HCT116 (cell line): Measurements from ENCODE around the gene SKA1. TPM values are rescaled to one million over a fixed set of nuclear protein-coding genes. Genes with fewer than 3 reads are reported as not detected.

Experiments used
- ATAC-seq: fragments of 200-7000 bp; cut with Tn5 transposase; 2 replicates; pipeline ENCODE4 v1.9.1; 2020; ENCODE audit warnings: mild to moderate bottlenecking, moderate library complexity
- BruUV-seq: library from RNA; stranded (reverse); fragments of 400-500 nt; replicated peaks from 2 replicates; lab custom pipeline; 2021; lab: Mats Ljungman, UMichigan
- CTCF ChIA-PET: fragments of 300-600 bp; sonication (Branson Sonifier 250); formaldehyde crosslinking; loops from one replicate; lab custom pipeline; 2021; ENCODE audit warnings: antibody characterized with exemption; lab: Charles Lee
- POLR2A ChIA-PET: fragments of 300-600, 350-600 bp; sonication (Branson Sonifier 250); formaldehyde crosslinking; loops from one replicate; lab custom pipeline; 2021; ENCODE audit warnings: antibody characterized with exemption; lab: Charles Lee
- RAD21 ChIA-PET, 2 experiments: fragments of 300-600 bp; sonication (Branson Sonifier 250); formaldehyde crosslinking; loops; one replicate each; lab custom pipeline; 2023; ENCODE audit warnings: low total read pairs in 2 of 2; ENCODE audit not compliant: uncharacterized antibody in 2 of 2, unreplicated experiment in 2 of 2, low non-redundant PET in 1 of 2; lab: Charles Lee
- DNase-seq: peaks from one replicate; pipeline ENCODE4 v3.0.0-alpha.2; 2010; ENCODE audit warnings: low read depth, low spot score
- H2AFZ ChIP-seq: fragments of 200-600 bp; shearing (Covaris generic), sonication (generic); 2 replicates; pipeline ENCODE4 v1.6.1; 2017; ENCODE audit warnings: low read depth, mixed run types, mixed read lengths, antibody characterized with exemption, low read length; ENCODE audit not compliant: poor library complexity, severe bottlenecking
- H3K27ac ChIP-seq: 2 replicates; pipeline ENCODE4 v1.5.1; 2012; ENCODE audit warnings: low read depth, low read length
- H3K27me3 ChIP-seq: fragments of 200-600 bp; sonication (generic); 2 replicates; pipeline ENCODE4 v1.6.1; 2016; ENCODE audit warnings: mixed run types, low read length, mixed read lengths; ENCODE audit not compliant: insufficient read depth
- H3K36me3 ChIP-seq, 2 experiments: fragments of 200-500 bp in 1 of 2; fragments of 200-600 bp in 1 of 2; sonication (Bioruptor generic) in 1 of 2; sonication (generic) in 1 of 2; 2 replicates each; pipeline versions ENCODE4 v1.5.1 to v1.6.1; 2014 to 2016; ENCODE audit warnings: low read length in 2 of 2, inconsistent platforms in 1 of 2, mixed read lengths in 1 of 2, mixed run types in 1 of 2; ENCODE audit not compliant: insufficient read depth in 2 of 2, control insufficient read depth in 1 of 2
- H3K4me1 ChIP-seq, 2 experiments: fragments of 200-600 bp in 1 of 2; sonication (generic) in 1 of 2; 2 replicates each; pipeline versions ENCODE4 v1.5.1 to v1.6.1; 2012 to 2017; ENCODE audit warnings: low read length in 2 of 2, inconsistent platforms in 1 of 2, mild to moderate bottlenecking in 1 of 2, mixed read lengths in 1 of 2, mixed run types in 1 of 2, moderate library complexity in 1 of 2; ENCODE audit not compliant: insufficient read depth in 2 of 2, control insufficient read depth in 1 of 2
- H3K4me2 ChIP-seq: fragments of 200-600 bp; sonication (generic); 2 replicates; pipeline ENCODE4 v1.6.1; 2017; ENCODE audit warnings: mixed run types, low read length, mixed read lengths
- H3K4me3 ChIP-seq, 2 experiments: fragments of 200-600 bp in 1 of 2; sonication (generic) in 1 of 2; replicated peaks in 1 of 2; 2 replicates each; pipeline ENCODE4 v1.5.1; 2011 to 2016; ENCODE audit warnings: low read length in 2 of 2, control low read depth in 1 of 2, low read depth in 1 of 2, mild to moderate bottlenecking in 1 of 2, mixed read lengths in 1 of 2, mixed run types in 1 of 2
- H3K79me2 ChIP-seq: fragments of 200-600 bp; sonication (generic); 2 replicates; pipeline ENCODE4 v1.6.1; 2017; ENCODE audit warnings: mild to moderate bottlenecking, mixed run types, low read length, moderate library complexity, mixed read lengths; ENCODE audit not compliant: insufficient read depth
- H3K9ac ChIP-seq: fragments of 200-600 bp; sonication (generic); 2 replicates; pipeline ENCODE4 v1.6.1; 2016; ENCODE audit warnings: low read length, mixed read lengths
- H3K9me2 ChIP-seq: fragments of 200-600 bp; sonication (generic), shearing (Covaris generic); 2 replicates; pipeline ENCODE4 v1.6.1; 2017; ENCODE audit warnings: mixed run types, mild to moderate bottlenecking, moderate library complexity; ENCODE audit not compliant: insufficient read depth
- H3K9me3 ChIP-seq, 2 experiments: fragments of 200-500 bp in 1 of 2; fragments of 200-600 bp in 1 of 2; sonication (Bioruptor generic) in 1 of 2; sonication (generic) in 1 of 2; 2 replicates each; pipeline ENCODE4 v1.6.1; 2014 to 2017; ENCODE audit warnings: low read length in 2 of 2, mixed read lengths in 2 of 2, inconsistent platforms in 1 of 2, low read depth in 1 of 2, mild to moderate bottlenecking in 1 of 2, mixed run types in 1 of 2, moderate library complexity in 1 of 2; ENCODE audit not compliant: control insufficient read depth in 1 of 2, insufficient read depth in 1 of 2
- H4K20me1 ChIP-seq: fragments of 200-600 bp; sonication (generic), shearing (Covaris generic); 2 replicates; pipeline ENCODE4 v1.6.1; 2017; ENCODE audit warnings: mixed run types, mild to moderate bottlenecking, moderate library complexity; ENCODE audit not compliant: insufficient read depth
- ELF1 ChIP-seq: IDR thresholded peaks from 2 replicates; pipeline ENCODE4 v1.6.1; 2012; ENCODE audit warnings: low read depth, borderline replicate concordance
- EZH2phosphoT487 ChIP-seq: fragments of 200-600 bp; IDR thresholded peaks from 2 replicates; pipeline ENCODE4 v1.6.1; 2018; ENCODE audit warnings: antibody characterized with exemption, borderline replicate concordance
- POLR2A ChIP-seq: IDR thresholded peaks from 2 replicates; pipeline ENCODE4 v1.7.0; 2011; ENCODE audit warnings: borderline replicate concordance; ENCODE audit not compliant: insufficient read depth, insufficient read length; ENCODE audit errors: extremely low read depth
- SRF ChIP-seq: IDR thresholded peaks from 2 replicates; pipeline ENCODE4 v1.6.1; 2012; ENCODE audit warnings: low read depth
- TCF7L2 ChIP-seq: IDR thresholded peaks from 2 replicates; pipeline ENCODE4 v1.7.0; 2011; ENCODE audit warnings: borderline replicate concordance, inconsistent platforms; ENCODE audit not compliant: insufficient read depth, insufficient read length; ENCODE audit errors: extremely low read depth
- ZFX ChIP-seq: fragments of 450-650 bp; IDR thresholded peaks from 2 replicates; pipeline ENCODE4 v1.6.1; 2017
- ZNF274 ChIP-seq: fragments of 200-500 bp; sonication (Bioruptor generic); IDR thresholded peaks from 2 replicates; pipeline ENCODE4 v1.6.1; 2014; ENCODE audit warnings: mild to moderate bottlenecking, low read depth, low read length, inconsistent platforms
- intact Hi-C: fragments of 100-400 bp; cut with micrococcal nuclease; formaldehyde crosslinking; loops from 2 replicates; pipeline ENCODE4 v1.10.0; 2022
- total RNA-seq: library from RNA; stranded (reverse); gene quantifications from one replicate; pipeline ENCODE4 v1.2.1, GENCODE V29; 2021; ENCODE audit not compliant: unreplicated experiment
- TF ChIP-seq, protein P1 (sequence below): IDR thresholded peaks from 2 replicates; pipeline ENCODE4 v1.6.1; 2012
- TF ChIP-seq, protein P2 (sequence below), 3 experiments: fragments of 200-600 bp in 1 of 3; sonication (generic) in 1 of 3; IDR thresholded peaks in 2 of 3; conservative IDR thresholded peaks in 1 of 3; 2 replicates each; pipeline ENCODE4 v1.5.1; 2012 to 2017; ENCODE audit warnings: low read depth in 2 of 3, low read length in 2 of 3, antibody characterized with exemption in 1 of 3, borderline replicate concordance in 1 of 3, control low read depth in 1 of 3, mild to moderate bottlenecking in 1 of 3, mixed read lengths in 1 of 3, mixed run types in 1 of 3, moderate library complexity in 1 of 3; ENCODE audit not compliant: insufficient read depth in 1 of 3
- TF ChIP-seq, protein P3 (sequence below): IDR thresholded peaks from 2 replicates; pipeline ENCODE4 v1.6.1; 2012
- TF ChIP-seq, protein P4 (sequence below): IDR thresholded peaks from 2 replicates; pipeline ENCODE4 v1.6.1; 2012; ENCODE audit warnings: low read depth

SKA1 gene
- total RNA-seq, 1 experiment from 2014 or later: 34.5 TPM

DNA sequence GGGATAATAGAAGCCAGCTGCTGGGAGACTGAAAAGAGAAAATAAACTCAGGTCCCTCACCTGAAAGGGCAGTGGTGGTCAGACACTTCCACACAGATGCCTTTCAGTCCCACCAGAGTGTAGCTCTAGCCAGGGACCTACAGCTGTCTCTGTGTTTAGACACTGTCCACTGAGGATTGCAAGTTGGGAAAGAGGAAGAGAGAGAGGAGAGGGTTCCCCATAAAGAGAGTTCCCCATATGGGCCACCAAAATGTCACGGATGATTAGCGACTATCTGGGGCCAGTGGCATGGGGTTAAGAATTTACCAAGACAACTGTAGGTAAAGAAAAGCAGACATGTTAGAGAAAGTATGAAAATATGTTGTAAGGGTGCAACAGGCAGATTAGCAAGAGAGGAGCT, 36.7 kb upstream of the SKA1 start:
- H3K79me2 ChIP-seq: no peaks in the 10 kb centered on the region
- CTCF ChIA-PET: no interaction called here
- H3K4me1 ChIP-seq: no peaks in the 10 kb centered on the region
- POLR2A ChIA-PET: no interaction called here
- no peak overlapping the region for H2AFZ ChIP-seq
- H3K9ac ChIP-seq: no peak overlapping the region
- no peak for ATAC-seq
- no peaks in the 10 kb centered on the region for H4K20me1 ChIP-seq
- intact Hi-C loops: no loop called here
- no peak overlapping the region for H3K4me2 ChIP-seq
- no peaks in the 10 kb centered on the region for H3K9me2 ChIP-seq
- RAD21 ChIA-PET: no interaction called here
- H3K4me3 ChIP-seq: no peak overlapping the region
- no peak overlapping the region for H3K27ac ChIP-seq
- H3K9me3 ChIP-seq: no peaks in the 10 kb centered on the region
- DNase-seq: no peak
- no peaks in the 10 kb centered on the region for H3K27me3 ChIP-seq
- BruUV-seq: no TSS peak
- TF ChIP-seq, protein P1, sequence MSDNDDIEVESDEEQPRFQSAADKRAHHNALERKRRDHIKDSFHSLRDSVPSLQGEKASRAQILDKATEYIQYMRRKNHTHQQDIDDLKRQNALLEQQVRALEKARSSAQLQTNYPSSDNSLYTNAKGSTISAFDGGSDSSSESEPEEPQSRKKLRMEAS: no peak
- TF ChIP-seq, protein P2, sequence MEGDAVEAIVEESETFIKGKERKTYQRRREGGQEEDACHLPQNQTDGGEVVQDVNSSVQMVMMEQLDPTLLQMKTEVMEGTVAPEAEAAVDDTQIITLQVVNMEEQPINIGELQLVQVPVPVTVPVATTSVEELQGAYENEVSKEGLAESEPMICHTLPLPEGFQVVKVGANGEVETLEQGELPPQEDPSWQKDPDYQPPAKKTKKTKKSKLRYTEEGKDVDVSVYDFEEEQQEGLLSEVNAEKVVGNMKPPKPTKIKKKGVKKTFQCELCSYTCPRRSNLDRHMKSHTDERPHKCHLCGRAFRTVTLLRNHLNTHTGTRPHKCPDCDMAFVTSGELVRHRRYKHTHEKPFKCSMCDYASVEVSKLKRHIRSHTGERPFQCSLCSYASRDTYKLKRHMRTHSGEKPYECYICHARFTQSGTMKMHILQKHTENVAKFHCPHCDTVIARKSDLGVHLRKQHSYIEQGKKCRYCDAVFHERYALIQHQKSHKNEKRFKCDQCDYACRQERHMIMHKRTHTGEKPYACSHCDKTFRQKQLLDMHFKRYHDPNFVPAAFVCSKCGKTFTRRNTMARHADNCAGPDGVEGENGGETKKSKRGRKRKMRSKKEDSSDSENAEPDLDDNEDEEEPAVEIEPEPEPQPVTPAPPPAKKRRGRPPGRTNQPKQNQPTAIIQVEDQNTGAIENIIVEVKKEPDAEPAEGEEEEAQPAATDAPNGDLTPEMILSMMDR (IDR thresholded peaks at IDR 0.05 in 2 of 3, conservative IDR thresholded peaks at IDR 0.05 in 1 of 3; ENCODE audit: borderline replicate concordance in 1 of 3, insufficient read depth in 1 of 3, low read depth in 2 of 3, low read length in 2 of 3): no peak
- no peaks in the 10 kb centered on the region for H3K36me3 ChIP-seq

DNA sequence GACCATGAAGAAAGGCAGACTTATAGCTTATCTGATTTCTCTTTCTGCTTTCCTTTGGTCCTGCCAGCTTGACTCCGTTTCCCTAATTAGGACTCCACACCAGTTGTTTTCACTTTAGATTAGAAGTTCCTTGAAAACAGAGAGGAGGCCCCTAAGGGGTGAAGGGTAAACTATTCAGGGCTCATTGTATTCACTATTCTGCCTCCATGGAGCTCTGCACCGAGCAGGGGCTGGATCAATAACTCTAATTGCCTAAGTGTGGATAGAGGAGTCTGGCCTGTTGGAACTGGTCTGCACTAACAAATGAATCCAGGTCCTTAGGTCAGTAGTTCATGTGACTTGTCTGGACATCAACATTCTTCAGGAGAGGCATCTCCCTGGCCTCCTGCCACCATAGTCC, 36.1 kb upstream of the SKA1 start:
- BruUV-seq: no TSS peak
- no peak overlapping the region for H3K9ac ChIP-seq
- no peak for DNase-seq
- no peaks in the 10 kb centered on the region for H3K9me3 ChIP-seq
- no peaks in the 10 kb centered on the region for H3K79me2 ChIP-seq
- H3K36me3 ChIP-seq: no peaks in the 10 kb centered on the region
- ChIA-PET CTCF (no interaction called here), RAD21 (no interaction called here), POLR2A (no interaction called here)
- no peaks in the 10 kb centered on the region for H4K20me1 ChIP-seq
- H3K4me1 ChIP-seq: no peaks in the 10 kb centered on the region
- intact Hi-C loops: no loop called here
- no peak overlapping the region for H3K4me2 ChIP-seq
- no peaks in the 10 kb centered on the region for H3K9me2 ChIP-seq
- H3K27me3 ChIP-seq: no peaks in the 10 kb centered on the region
- no peak overlapping the region for H3K4me3 ChIP-seq
- no peak for ATAC-seq
- no peak overlapping the region for H3K27ac ChIP-seq
- H2AFZ ChIP-seq: no peak overlapping the region
- no peak for TF ChIP-seq ZNF274
- TF ChIP-seq POLR2A: no peak
- TF ChIP-seq, protein P1: no peak
- no peak for TF ChIP-seq SRF
- no peak for TF ChIP-seq TCF7L2
- TF ChIP-seq, protein P3, sequence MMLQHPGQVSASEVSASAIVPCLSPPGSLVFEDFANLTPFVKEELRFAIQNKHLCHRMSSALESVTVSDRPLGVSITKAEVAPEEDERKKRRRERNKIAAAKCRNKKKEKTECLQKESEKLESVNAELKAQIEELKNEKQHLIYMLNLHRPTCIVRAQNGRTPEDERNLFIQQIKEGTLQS: no peak
- TF ChIP-seq, protein P4, sequence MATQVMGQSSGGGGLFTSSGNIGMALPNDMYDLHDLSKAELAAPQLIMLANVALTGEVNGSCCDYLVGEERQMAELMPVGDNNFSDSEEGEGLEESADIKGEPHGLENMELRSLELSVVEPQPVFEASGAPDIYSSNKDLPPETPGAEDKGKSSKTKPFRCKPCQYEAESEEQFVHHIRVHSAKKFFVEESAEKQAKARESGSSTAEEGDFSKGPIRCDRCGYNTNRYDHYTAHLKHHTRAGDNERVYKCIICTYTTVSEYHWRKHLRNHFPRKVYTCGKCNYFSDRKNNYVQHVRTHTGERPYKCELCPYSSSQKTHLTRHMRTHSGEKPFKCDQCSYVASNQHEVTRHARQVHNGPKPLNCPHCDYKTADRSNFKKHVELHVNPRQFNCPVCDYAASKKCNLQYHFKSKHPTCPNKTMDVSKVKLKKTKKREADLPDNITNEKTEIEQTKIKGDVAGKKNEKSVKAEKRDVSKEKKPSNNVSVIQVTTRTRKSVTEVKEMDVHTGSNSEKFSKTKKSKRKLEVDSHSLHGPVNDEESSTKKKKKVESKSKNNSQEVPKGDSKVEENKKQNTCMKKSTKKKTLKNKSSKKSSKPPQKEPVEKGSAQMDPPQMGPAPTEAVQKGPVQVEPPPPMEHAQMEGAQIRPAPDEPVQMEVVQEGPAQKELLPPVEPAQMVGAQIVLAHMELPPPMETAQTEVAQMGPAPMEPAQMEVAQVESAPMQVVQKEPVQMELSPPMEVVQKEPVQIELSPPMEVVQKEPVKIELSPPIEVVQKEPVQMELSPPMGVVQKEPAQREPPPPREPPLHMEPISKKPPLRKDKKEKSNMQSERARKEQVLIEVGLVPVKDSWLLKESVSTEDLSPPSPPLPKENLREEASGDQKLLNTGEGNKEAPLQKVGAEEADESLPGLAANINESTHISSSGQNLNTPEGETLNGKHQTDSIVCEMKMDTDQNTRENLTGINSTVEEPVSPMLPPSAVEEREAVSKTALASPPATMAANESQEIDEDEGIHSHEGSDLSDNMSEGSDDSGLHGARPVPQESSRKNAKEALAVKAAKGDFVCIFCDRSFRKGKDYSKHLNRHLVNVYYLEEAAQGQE: no peak
- no peak for TF ChIP-seq ZFX
- TF ChIP-seq ELF1: no peak
- TF ChIP-seq EZH2phosphoT487: no peak
